Measurements from ENCODE around the gene CCNYL1.
"Not testable (repeated sequence)": the region's sequence is repeated elsewhere in the genome, so short reads cannot be mapped to it uniquely, and the experiment has no call there.

Gene CCNYL1

GRCh38 chr2:207743514-207743913, 32.1 kb downstream of the CCNYL1 start:
- DNase-seq = no peak

GRCh38 chr2:207744050-207744449, 32.6 kb downstream of the CCNYL1 start:
- DNase-seq = no peak

GRCh38 chr2:207744451-207744850, 33.0 kb downstream of the CCNYL1 start:
- DNase-seq = no peak

- peak; percentile 44 for DNase-seq
These were observed 34.7 kb downstream of the CCNYL1 start for GRCh38 chr2:207746131-207746530.

GRCh38 chr2:207747653-207748560, 36.5 kb downstream of the CCNYL1 start:
- DNase-seq = no peak

- no peak for DNase-seq
These were observed 37.6 kb downstream of the CCNYL1 start for GRCh38 chr2:207748993-207749392.

- no peak for DNase-seq
These were observed 38.4 kb downstream of the CCNYL1 start for GRCh38 chr2:207749873-207750272.

GRCh38 chr2:207750345-207750744, 38.9 kb downstream of the CCNYL1 start:
- peak; percentile 93 for DNase-seq

GRCh38 chr2:207750876-207751275, 39.4 kb downstream of the CCNYL1 start:
- no peak for DNase-seq

GRCh38 chr2:207753688-207754087, 42.2 kb downstream of the CCNYL1 start:
- not testable (repeated sequence) for DNase-seq

GRCh38 chr2:207754498-207755383, 43.3 kb downstream of the CCNYL1 start:
- no peak for DNase-seq

GRCh38 chr2:207758025-207758424, 46.6 kb downstream of the CCNYL1 start:
- DNase-seq = no peak

GRCh38 chr2:207759890-207760289, 48.5 kb downstream of the CCNYL1 start:
- DNase-seq = no peak

GRCh38 chr2:207760453-207760852, 49.0 kb downstream of the CCNYL1 start:
- DNase-seq = no peak

GRCh38 chr2:207761426-207761825, 50.0 kb downstream of the CCNYL1 start:
- not testable (repeated sequence) for DNase-seq

- DNase-seq = no peak
These were observed 50.7 kb downstream of the CCNYL1 start for GRCh38 chr2:207762146-207762545.

GRCh38 chr2:207763303-207763917, 52.0 kb downstream of the CCNYL1 start:
- no peak for DNase-seq

GRCh38 chr2:207764096-207764630, 52.7 kb downstream of the CCNYL1 start:
- DNase-seq = no peak

- no peak for DNase-seq
These were observed 54.1 kb downstream of the CCNYL1 start for GRCh38 chr2:207765547-207765946.

GRCh38 chr2:207766041-207766551, 54.7 kb downstream of the CCNYL1 start:
- no peak for DNase-seq

- DNase-seq = no peak
These were observed 55.4 kb downstream of the CCNYL1 start for GRCh38 chr2:207766697-207767460.

Data from NCI-H1436 treated with DMSO at 0.1 percent for 48 hours (cell line).